Midbrain (tissue), 1 donor: Measurements from ENCODE around the gene CAMKMT.
"Not testable (repeated sequence)": the region's sequence is repeated elsewhere in the genome, so short reads cannot be mapped to it uniquely, and the experiment has no call there.

Source experiments
- DNase-seq: peaks from one replicate; lab custom pipeline; 2025; lab: John Stamatoyannopoulos, UW

CAMKMT gene

GRCh38 chr2:44360749-44361329, 908 bp upstream of the CAMKMT start:
- DNase-seq = peak; percentile 53

- DNase-seq = peak; percentile 27
Observed at GRCh38 chr2:44362207-44363015, 664 bp downstream of the CAMKMT start.

GRCh38 chr2:44364604-44365003, 2.9 kb downstream of the CAMKMT start:
- no peak for DNase-seq

- DNase-seq = no peak
Observed at GRCh38 chr2:44367591-44367990, 5.8 kb downstream of the CAMKMT start.

GRCh38 chr2:44369392-44369791, 7.6 kb downstream of the CAMKMT start:
- no peak for DNase-seq

GRCh38 chr2:44371445-44371844, 9.7 kb downstream of the CAMKMT start:
- DNase-seq = no peak

- no peak for DNase-seq
Observed at GRCh38 chr2:44372246-44372645, 10.5 kb downstream of the CAMKMT start.

- DNase-seq = no peak
Observed at GRCh38 chr2:44377486-44377885, 15.7 kb downstream of the CAMKMT start.

- DNase-seq = not testable (repeated sequence)
Observed at GRCh38 chr2:44385226-44385625, 23.5 kb downstream of the CAMKMT start.

GRCh38 chr2:44388877-44389276, 27.1 kb downstream of the CAMKMT start:
- no peak for DNase-seq

GRCh38 chr2:44389895-44390294, 28.1 kb downstream of the CAMKMT start:
- DNase-seq = no peak

DNA sequence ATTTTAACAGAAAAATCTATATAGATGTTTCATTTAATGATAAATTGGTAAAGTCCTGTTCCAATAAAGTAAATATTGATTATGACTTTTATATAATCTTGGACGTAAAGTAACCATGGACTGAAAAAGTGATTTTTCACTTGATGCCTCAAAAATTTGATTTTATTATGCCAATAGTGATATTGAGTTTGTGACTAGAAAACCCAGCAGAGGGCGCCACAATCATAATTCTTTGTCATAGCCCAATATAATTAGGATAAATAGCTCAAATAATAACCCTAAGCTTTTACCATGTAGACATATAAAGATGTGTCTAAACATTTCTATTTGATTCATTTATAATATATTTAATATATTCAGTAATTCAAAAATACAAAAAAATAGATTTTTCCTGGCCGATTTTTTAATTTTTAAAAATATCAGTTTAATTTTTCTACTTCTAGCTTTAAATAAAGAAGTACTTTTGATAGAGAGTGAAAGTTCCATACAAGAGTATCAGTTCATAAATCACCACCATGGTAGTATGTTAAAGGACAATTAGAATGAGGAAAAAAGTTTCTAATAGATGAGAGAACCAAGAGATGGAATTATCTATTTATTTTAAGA, 30.7 kb downstream of the CAMKMT start:
- DNase-seq = peak; percentile 16

DNA sequence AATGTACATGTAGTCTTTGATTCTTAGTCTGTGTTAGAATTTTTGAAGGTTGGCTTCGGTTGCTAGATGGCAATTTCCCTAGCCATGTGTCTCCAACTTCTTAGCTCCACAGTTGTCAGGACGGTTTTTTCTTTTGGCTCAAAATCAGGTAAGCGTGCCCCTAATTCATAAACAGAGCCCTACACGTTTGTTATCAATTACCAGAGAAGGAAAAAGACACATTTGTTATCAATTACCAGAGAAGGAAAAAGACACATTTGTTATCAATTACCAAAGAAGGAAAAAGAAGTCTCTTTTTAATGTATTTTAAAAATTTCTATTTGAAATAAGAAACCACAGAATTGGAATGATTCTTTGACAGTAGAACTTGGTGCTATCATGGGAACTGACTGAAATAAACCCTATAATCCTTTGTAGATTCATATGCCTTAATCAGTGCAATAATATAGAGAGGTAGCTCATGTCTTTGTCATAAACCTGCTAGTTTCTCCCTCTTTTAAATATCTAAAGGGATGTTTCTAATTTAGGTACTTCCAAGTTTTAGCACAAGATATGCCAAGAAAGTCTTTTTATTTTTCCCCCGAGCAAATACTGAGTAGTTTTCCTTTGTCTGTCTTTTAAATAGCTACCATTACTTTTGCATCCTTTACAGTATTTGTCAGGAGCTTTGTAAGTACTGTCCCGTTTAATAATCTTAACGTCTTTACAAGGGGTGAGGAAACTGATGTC, 35.9 kb downstream of the CAMKMT start:
- no peak for DNase-seq

DNA sequence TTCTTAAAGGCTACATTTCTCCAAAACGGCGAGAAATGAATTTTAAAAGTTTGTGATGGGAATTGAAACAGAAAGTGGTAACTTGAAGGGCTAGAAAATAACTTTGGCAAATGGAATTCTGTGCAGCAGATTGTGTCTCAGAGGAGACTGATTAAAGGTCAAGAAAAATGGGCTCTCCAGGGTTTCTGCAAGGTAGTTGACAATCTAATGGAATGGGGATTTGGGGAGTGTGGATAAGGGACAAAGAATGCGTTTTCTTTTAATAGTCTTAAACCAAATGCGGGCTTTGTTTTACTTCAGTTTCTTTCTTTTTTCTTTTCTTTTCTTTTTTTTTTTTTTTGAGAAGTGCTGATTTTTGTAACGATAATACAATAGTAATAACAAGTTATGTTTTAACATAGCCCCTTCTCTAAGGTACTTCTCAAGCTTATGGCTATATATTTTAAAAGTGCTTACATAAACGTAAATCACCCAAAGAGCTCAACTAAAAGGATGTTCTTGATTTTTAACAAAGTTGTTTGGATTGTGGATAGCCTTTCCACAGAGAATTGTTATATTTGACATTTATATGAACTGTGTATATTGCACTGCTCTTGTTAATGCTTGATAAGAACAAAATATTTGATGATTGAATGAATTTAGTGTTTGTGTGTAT, 36.6 kb downstream of the CAMKMT start:
- DNase-seq = no peak

DNA sequence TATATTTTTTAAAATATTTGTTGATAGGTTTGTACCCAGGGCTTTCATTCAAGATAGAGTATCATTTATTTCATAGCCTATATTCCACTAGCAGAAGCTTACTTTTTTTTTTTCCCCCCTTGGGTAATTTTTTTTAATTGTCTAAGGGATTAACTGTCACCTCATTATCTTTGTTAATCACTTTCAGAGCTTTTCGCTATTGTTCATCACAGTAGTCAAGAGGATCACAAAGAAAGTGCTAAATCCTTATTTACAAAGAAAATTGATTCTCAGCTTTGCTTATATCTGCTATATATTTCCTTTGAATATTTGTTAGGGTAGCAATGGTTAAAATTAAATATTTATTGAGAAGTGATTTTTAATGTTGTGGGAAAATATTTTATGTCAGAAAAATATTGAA, 59.0 kb downstream of the CAMKMT start:
- no peak for DNase-seq

- no peak for DNase-seq
Observed at GRCh38 chr2:44424211-44424610, 62.5 kb downstream of the CAMKMT start.

GRCh38 chr2:44429034-44429433, 67.3 kb downstream of the CAMKMT start:
- no peak for DNase-seq

GRCh38 chr2:44430342-44430741, 68.6 kb downstream of the CAMKMT start:
- no peak for DNase-seq

DNA sequence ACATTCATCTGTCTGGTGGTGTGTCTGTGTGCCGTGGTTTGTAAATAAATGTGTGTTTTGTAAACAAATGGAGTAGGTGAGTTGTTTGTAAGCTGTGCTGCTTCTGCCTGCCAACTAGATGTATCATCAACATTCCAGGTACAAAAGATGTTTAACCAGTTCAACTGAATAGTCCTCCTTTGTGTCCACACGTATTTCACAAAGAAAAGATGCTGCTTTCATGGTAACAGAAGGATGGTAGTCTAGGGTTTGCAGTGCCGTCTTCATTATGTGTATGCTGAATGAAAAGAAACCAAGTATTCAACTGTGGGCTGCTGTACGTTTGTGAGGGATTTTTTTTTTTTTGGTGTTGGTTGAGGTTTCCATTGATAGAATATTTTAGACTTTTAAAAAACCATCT, 72.1 kb downstream of the CAMKMT start:
- no peak for DNase-seq

DNA sequence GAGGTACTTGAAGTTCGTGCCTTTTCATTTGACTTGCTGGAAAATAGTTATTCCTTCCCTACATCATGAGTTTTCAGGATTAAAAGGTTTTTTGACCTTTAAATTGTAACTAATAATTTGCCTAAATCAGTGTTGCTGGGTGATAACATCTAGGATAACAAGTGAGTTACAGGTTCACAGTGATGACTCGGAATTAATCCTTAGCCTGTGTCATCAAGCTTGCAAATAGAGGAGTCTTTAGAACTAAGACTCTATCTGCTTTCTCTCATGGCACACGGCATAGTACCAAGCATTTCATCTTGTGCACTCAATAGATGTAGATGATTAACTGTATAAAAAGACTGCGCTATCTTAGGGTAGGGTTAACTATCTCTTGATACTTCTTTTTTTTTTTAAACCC, 79.5 kb downstream of the CAMKMT start:
- DNase-seq = no peak

DNA sequence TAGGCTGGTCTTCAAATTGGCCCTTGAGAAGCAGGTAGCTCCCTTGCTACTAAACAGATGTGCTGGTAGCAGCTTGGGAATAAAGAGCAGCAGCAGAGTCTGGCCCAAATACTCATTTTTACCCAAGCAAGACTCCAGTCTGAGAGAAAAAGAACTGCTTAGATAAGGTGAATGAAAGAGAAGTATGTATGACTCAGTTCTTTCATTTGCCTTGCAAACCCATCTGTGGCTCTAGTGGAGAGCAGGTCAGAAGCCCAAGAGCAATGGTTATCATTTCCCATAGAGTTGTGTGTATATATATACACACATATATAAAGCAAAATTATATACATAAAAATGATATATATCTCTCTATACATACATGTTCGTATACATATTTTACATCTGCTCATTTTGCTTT, 80.3 kb downstream of the CAMKMT start:
- DNase-seq = no peak

DNA sequence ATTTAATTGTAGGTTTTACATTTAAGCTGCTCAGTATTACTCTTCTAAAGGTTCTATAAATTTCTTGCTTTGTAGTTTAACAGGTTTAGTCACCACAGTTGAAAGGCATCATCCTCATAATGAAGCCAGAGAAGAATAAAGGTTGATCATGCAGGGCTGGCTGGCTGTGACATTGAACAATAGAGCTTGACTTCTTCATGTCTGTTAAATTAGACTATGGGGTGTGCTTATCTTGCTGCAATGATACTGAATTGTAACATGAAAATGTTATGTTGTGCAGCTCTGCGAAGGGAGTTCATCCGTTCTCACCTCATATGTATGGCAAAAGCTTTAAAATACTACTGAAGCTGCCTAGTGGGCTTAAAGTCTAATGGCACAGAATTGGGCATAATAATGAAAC, 81.8 kb downstream of the CAMKMT start:
- DNase-seq = no peak
